ENCODE measurements around the gene USP30. TPM values are rescaled to one million over a fixed set of nuclear protein-coding genes. Genes with fewer than 3 reads are reported as not detected.

USP30 gene
- total and polyA plus RNA-seq, 9 of the 15 experiments (the other 6 are each of a cell fraction or from before 2014, with no cell fraction given) = 1.4 to 15.2 (median 7.0) TPM

GRCh38 chr12:109115758-109116610, 63.6 kb downstream of the USP30 start, which contains the start of gene ACACB:
TSS of gene ACACB (plus strand) at chr12:109116587. CDS start at chr12:109139406, 22,819 bp downstream.
- Histone ChIP-seq H3K9me3 (replicated peaks; ENCODE audit: control insufficient read depth, insufficient read depth, low read depth, low read length) (no peaks in the 10 kb centered on the region), H3K27ac (ENCODE audit: extremely low read depth, low read depth, low read length) (no peak within 1 kb of the TSS), H2AFZ (ENCODE audit: low read depth, low read length) (no peak within 1 kb of the TSS), H3K4me1 (replicated peaks in 1 of 2; ENCODE audit: control insufficient read depth in 2 of 2, insufficient read depth in 2 of 2, low read length in 2 of 2) (peaks cover 3 to 13% of the 10 kb centered on the region in 2 experiments), H3K9ac (ENCODE audit: insufficient read depth in 1 of 2, low read depth in 2 of 2, low read length in 2 of 2) (no peak within 1 kb of the TSS), H4K20me1 (replicated peaks; ENCODE audit: control insufficient read depth, insufficient read depth, low read length) (no peaks in the 10 kb centered on the region), H3K79me2 (ENCODE audit: control insufficient read depth, insufficient read depth, low read length) (no peaks in the 10 kb centered on the region), H3K27me3 (ENCODE audit: control insufficient read depth in 2 of 2, insufficient read depth in 2 of 2, low read length in 2 of 2) (no peaks in the 10 kb centered on the region), H3K9me1 (ENCODE audit: control insufficient read depth, insufficient read depth, low read length) (no peaks in the 10 kb centered on the region), H3K4me3 (no peak within 1 kb of the TSS), H3K36me3 (ENCODE audit: control insufficient read depth, insufficient read depth, low read length) (no peaks in the 10 kb centered on the region), H3K4me2 (ENCODE audit: insufficient read depth, low read length) (no peak within 1 kb of the TSS)
- POLR2A ChIA-PET = interaction anchor here (0.7 to 1.0 kb wide), 3 partner anchors 17 to 281 kb away, joined by 3 to 4 read pairs (median 3); no protein-coding TSS in a partner anchor
- DNase-seq (ENCODE audit: extremely low read depth in 1 of 4, low spot score in 3 of 4) (no peak), ATAC-seq (no peak), FAIRE-seq (no peak)
- intact Hi-C loops (cut with micrococcal nuclease) (no loop called here), in situ Hi-C loops (cut with MboI) (loop anchor here (10.0 kb wide), 1 partner anchor 269 kb away; no protein-coding TSS in a partner anchor)
- no peak for TF ChIP-seq TEAD4 (IDR thresholded peaks at IDR 0.05; ENCODE audit: low read length)
- TF ChIP-seq TEAD4 (CRISPR knock-in tag; IDR thresholded peaks at IDR 0.05; ENCODE audit: borderline replicate concordance) = no peak
- TF ChIP-seq NRF1 (conservative IDR thresholded peaks at IDR 0.05 in 1 of 2, IDR thresholded peaks at IDR 0.05 in 1 of 2) = no peak
- TF ChIP-seq ARID3A (IDR thresholded peaks at IDR 0.05; ENCODE audit: borderline replicate concordance, low read depth, low read length) = no peak
- TF ChIP-seq ZBTB1 (CRISPR knock-in tag; IDR thresholded peaks at IDR 0.05; ENCODE audit: borderline replicate concordance, low read depth) = no peak
- TF ChIP-seq HINFP (tag; conservative IDR thresholded peaks at IDR 0.05; ENCODE audit: low read depth) = no peak
- TF ChIP-seq SRSF1 (IDR thresholded peaks at IDR 0.05; ENCODE audit: low read depth, low read length) = no peak
- TF ChIP-seq MED1 (CRISPR knock-in tag; IDR thresholded peaks at IDR 0.05; ENCODE audit: borderline replicate concordance) = no peak
- TF ChIP-seq ZFP91 (CRISPR knock-in tag; IDR thresholded peaks at IDR 0.05) = no peak
- no TSS peak for BruUV-seq (replicated peaks)
- CTCF ChIA-PET (ENCODE audit: low intra/inter-chr PET ratio) = no interaction called here
- 47% methylated on average over 14 of the region's 14 CpGs for WGBS (ENCODE audit: insufficient coverage, low coverage, missing lambda C conversion rate)

Measured in K562 (cell line).